Esophagus mucosa (tissue), 1 donor: ENCODE results near the gene PBX1. TPM values are rescaled to one million over a fixed set of nuclear protein-coding genes. Genes with fewer than 3 reads are reported as not detected.

Source experiments
- ATAC-seq: fragments of 200-7000 bp; cut with Tn5 transposase; one replicate; pipeline ENCODE4 v1.9.1; 2020
- total RNA-seq: library from RNA; stranded (reverse); gene quantifications from one replicate; pipeline ENCODE4 v1.2.4, GENCODE V29; 2023
- donor health status: DM: yes; HTN: yes; CAD: no.

The PBX1 gene
- total RNA-seq, 1 donor from 2014 or later = 31.5 TPM

DNA sequence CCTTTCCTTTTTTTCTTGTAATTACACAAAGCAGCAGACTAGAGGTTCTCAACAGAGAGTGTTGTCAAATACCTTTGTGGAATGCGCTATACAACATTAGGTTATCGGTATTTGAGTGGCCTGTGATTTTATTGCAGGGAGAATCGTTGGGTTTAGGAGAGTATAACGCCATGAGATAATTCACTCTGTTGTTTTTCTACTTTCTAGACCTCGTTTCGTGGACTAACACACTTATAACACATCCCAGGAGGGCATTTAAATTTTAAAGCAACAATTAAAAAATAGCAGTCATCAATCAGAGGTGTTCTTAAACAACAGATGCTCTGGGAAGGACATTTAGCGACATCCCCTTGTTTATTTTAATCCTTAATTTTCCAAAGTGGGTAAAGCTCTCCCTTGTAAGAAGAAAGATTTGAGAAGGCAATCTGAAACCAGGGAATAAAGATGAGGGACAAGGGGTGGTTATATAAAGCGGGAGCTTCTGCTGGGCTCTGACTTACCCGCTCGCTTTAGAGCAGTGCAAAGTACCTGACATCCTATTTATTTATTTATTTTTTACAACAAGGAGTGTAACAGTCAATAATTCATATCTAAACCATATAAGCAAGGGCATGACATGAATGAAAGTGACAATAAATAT is 4.9 kb downstream of the PBX1 start:
- ATAC-seq = no peak

DNA sequence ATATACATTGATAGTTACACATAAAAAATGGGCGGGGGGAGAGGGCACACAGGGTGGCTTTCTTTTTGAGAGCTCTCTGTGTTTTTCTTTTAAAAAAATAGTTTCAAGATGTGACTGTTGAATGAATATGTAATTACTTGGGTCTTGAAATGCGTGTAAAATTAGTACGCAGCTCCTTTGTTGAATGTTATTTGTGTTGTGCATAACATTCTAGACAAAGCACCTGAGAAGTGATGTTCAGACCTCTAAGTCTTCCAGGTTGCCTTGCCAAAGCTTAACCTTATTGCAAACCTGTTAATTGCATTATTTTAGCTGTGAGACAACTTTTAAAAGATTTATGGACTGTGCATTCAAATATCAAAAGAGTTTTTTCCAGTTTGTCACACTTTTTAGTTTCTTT is 5.4 kb downstream of the PBX1 start:
- no peak for ATAC-seq

DNA sequence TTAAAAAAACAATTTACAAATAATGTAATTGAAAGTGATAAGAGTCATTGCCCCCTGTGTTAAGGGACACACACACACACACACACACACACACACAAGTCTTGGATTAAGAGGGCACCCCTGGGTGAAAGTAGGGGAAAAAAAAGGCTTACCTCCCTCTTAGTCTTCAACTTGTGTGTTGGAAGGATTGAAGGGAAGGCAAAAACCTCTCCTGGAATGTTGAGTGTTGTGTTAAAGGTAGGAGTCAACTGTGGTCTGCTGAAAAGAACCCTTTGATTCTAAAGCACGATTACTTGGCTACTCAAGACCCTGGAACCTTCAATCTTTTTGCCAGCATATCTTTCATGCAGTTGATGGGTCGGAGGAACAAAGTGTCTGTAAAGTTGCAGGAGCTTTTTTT is 6.4 kb downstream of the PBX1 start:
- ATAC-seq = no peak

DNA sequence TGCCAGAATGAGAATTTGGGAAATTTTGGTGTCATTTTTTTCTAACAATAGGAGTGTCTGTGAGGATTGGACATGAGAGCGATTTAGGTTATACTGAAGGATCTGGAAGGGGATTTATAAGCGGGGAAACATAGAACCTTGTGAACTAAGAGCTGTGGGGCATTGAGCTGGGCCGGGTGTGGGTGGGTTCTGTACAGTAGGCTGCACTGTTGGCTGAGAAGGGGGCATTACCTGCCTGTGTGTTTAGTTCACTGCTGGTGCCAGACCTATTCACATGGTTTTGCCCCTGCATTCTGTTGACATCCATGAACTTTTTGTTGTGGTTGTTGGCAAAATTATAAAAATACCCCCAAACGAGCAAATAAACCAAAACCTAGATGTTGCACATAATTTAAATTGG is 8.8 kb downstream of the PBX1 start:
- ATAC-seq = no peak

DNA sequence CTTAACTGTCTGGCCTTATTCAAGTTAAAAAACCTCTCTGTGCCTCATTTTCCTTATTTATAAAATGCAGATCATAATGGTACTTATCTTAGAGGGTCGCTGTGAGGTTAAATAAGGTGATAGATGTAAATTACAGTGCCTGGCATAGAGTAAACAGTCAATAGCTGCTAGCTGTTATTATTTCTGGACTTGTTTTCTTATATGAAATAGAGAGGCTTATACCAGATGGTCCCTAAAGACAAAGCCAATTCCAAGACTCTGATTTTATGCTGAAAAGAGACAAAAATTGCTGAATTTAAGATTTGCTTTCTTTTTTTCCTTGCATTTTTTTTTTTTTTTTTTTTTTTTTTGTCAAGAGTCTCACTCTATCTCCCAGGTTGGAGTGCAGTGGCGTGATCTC is 10.3 kb downstream of the PBX1 start:
- ATAC-seq = no peak

DNA sequence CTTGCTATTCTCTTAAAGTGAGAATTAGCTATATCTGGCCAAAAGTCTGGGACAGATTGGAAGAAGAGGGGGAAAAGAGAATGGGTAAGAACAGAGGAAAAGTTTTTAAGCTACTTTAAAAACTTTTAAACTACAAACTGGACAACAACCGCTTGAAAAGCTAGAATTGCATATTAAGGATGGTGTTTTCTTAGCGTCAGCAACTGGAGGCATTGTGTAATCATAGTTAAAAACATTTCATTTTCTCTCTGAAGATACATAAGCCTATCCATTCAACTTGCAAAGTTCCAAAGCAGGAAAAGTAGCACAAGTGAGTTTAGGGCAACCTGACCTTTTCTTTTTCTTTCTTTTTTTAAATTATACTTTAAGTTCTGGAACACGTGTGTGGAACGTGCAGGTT is 10.9 kb downstream of the PBX1 start:
- no peak for ATAC-seq

DNA sequence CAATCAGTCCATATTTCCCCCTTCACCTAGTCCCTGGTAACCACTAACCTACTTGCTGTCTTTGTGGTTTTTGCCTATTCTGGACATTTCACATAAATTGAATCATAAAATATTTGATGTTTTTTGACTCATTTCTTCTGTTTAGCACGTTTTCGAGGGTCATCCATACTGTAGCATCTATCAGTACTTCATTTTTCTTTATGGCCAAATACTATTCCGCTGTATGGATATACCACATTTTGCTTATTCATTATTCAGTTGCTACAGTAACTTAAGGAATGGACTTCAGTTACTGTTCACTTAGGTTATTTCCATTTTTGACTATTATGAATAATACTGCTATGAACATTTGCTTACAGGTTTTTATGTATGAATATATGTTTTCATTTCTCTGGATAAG is 12.3 kb downstream of the PBX1 start:
- ATAC-seq = no peak

DNA sequence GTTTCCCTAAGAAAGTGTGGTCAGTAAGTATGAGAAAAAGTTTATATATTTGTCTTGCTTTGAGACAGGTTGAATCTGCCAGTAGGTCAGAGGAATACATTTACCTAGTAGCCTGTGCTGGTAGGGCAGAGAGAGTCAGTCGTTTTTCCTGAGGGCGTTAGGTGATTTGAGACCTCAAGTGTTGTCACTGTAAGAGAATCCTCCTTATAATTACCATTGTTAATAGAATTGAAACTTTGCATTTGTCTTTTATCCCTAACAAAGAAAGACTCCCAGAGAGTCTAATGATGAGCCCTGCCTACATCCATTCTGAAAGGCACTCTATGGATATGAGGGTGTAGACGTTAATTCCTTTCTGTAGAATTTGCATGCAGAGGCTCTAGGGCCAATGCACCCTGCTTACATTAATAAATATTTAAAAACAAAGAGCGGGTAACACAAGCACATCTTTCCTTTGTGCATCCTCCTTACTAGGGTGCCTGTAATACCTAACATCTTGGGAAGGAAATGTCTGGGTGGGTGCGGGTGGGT is 16.4 kb downstream of the PBX1 start:
- no peak for ATAC-seq

DNA sequence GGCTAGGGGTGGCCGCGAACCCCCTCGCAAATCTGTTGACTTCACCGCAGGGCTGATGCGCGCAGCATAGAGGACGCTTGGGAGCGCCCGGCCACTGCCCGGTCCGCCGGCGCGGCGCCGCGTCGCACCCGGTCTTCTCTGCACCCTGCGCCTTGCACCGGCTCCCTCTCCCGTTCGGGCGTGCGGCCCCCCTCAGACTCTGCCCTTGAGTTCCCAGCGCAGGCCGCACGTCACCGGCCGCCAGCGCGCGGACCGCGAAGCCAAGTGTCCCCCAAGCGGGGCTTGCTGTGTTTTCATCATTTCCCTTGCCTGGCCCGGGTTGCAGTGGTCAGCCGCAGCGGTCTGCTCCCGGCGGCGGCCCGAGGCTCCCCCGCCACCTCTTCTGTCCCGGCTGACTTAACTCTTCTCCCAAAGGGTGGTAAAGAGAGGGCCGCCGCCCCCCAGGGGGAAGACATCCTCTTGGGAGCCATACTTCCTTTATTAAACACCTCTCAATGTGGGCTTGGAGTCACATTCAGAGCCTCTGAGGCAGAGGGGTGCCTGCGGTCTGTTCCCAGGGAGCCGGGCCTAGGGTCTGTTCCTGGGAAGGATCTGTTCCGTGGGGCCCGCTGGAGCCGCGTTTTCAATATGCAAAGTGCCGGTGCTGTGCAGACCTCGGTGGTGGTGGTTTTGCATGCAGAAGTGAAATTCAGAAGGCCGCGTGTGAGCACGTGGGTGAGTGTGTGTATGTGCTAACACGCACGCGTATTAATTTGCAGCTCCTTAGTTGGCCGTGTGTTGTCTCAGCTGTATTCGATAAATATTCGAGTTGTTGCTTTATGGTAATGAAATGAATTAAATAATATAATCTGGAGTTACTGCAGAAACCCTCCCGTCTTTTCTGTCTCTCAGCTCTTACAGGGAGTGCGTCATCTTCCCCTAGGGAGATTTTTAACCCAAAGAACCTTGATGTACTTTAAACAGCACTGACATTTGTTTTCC is 17.6 kb downstream of the PBX1 start:
- no peak for ATAC-seq

DNA sequence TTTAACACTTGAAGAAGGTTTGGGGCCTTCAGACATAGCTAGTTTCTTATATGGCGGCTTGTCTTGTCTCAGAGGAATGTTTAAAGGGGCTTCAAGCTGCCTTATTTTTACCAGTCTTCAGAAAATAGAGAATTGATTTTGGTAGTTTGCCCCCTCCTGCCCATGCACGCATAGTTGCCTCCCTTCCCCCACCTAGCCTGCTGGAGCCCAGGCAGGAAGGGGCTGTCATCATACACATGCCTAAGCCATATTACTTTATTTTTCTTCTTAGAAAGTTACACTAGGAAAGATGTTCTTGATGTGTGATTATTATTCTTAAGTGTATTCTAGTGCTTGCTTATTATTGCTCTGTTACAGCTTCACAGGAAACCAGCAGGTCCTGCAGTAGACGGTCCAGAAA is 18.3 kb downstream of the PBX1 start:
- ATAC-seq = no peak

DNA sequence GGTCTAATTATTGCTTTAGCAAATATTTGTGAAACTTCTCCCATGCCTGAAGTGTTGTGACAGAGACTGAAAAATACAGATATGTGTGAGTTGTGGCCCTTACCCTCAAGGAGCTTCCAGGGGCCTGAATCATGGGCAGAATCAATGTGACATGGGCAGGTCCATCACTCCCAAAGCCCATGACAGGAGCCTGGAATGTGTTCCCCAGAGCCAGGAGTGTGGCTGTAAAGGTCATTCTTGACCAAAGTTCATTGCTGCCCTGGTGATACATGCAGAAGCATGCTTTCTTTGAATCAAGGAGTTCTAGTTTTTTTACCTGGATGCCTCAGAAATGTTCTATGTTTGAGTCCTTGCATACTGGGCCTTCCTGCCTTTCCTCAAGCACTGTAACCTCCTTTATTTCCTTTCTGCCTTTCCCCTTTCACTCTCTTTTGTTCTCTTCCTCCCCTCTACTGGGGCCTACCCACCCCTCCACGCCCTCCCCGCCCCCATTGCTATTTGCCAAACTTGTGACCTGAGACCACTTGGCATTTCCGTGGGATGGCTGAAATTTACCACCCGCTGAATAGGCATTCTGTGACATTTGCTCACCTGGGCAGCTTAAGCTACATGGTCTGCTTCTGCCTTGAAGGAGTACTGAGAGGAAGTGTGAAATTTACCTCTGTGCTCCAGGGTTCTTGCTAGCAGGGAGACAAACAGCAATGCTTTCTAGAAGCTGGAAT is 19.7 kb downstream of the PBX1 start:
- ATAC-seq = no peak

DNA sequence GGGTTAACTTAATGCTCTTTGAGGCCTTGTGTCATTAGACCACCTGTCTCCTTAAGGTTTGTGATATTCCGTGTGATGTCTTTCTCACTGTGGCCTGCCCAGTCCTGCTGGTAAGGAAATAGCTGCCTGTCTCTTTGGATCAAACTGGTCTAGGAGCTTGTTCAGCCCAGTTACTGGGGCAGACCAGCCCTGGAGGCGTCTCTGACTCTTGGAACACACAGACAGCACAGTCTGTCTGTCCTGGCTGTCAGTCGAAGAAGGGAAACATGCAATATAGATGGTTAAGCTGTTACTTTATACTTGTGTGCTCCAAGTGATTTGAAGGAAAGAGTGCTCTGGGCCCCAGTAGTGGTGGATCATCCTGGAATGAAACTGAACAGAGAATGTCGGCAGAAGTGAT is 20.4 kb downstream of the PBX1 start:
- peak; percentile 68 for ATAC-seq

DNA sequence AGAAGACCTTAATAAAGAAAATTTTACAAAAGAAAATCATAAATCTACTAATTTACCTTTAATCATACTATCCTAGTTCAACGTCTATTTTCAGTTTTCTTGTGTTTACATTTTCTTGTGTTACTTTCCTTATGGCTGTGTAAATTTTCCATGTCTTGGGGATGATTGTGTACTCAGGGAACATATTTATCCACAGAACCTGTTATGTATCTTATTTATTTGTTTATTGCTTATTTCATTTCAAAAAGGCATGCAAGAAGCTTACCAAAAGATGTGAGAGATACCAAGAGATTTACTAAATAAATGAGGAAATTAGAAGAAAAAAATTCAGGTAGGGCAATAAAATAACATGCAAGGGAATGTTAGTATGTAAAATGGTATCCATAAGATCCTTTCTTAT is 22.8 kb downstream of the PBX1 start:
- ATAC-seq = no peak

DNA sequence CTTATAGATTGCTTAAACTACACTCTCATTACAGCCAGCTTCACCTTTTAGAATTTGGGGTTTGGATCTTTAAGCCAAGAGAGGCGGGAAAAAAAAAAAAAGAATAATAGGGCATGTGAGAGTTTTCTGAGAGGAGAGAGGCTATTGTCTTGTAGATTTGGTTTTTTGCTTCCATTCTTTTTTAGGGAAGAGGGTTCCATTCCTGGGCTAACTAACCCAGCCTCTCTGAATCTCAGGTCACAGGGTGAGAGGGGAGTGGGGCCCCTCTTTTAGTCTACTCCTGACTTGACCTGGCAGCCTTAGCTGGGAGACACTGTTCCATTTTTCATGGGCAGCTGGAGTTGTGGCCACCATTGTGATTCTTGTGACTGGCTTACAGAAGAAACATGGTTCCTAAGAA is 24.2 kb downstream of the PBX1 start:
- no peak for ATAC-seq

DNA sequence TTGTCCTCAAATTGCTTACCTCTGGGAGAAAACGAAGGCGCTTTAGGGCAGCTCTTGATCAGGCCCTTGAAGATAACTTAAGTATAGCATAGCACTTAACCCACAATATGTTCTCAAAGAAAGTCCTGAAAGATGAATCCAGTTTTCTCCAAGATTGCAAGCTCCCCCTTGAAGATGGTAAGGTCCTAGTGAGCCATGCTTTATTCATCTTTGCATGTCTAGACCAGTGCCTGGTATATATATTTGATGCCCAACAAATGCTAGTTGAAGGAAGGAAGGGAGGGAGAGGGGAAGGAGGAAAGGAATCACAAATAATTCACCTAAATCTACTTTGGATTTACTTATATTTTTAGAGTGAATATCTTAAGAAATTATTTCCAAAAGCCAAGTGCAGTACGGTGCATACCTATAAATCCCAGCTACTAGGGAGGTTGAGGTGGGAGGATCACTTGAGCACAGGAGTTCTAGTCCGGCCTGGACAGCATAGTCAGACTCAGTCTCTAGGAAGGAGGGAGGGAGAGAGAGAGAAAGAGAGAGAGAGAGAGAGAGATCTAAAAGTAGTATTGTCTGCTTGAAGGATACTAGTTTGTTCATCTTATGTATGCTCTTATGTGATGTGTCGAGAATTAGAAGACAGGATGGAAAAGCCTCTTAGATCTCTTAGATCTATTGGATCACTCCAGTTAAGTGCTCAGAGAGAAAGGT is 25.0 kb downstream of the PBX1 start:
- ATAC-seq = no peak

DNA sequence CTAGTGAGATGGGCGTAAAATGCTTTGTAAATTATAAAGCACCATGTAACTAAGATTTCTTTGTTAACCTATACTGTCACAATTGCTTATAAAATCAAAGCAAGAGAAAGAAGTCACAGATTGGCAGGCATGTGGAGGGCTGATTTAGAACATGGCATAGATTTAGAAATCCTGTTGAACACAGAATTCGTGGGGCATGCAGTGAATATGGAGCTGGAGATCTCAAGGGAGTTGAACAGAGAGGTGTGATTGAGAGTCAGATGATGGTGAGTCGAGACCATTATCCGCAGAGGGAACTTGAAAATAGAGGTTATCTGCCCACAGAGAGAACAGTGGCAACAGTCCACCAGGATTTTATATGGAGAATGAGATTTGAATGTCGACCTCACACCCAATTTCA is 27.6 kb downstream of the PBX1 start:
- no peak for ATAC-seq

DNA sequence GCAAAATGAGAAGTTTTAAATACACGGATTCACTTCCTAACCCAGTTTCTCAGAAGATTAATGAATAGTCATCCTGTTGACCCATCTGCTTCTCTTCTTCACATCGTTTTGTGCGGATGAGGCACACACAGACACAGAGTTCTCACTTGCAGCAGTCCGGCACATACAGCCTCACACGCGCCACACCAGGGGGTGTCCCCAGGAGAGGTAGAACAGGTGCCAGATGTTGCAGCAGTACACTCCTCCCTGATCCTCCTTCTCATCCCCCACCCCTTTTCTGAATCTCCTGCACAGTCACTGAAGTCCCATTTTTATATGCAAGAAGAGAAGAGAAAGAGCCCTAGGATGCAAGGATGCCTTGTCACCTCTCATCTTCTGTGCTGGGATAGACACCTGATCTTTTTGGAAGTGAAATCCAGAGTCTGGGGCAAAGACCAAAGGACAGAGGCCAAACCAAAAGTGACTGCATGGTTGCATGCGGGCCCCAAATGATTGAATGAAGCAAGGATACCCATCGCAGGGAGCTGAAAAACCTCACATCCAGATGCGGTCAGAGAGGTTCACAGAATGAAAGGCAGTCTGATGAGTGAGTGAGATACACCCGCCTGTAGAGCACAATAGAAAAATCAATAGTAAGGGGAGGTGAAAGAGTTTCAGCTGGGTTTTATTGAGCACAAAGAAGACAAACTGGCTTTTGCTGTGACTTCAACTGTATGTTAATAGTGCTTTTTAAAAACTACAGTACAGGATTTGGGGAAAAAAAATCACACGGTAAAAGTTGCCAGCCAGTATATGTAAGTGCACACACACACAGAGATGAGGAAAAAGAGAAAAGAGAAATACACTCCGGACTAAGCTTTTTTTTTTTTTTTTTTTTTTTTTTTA is 28.9 kb downstream of the PBX1 start:
- peak; percentile 11 for ATAC-seq

DNA sequence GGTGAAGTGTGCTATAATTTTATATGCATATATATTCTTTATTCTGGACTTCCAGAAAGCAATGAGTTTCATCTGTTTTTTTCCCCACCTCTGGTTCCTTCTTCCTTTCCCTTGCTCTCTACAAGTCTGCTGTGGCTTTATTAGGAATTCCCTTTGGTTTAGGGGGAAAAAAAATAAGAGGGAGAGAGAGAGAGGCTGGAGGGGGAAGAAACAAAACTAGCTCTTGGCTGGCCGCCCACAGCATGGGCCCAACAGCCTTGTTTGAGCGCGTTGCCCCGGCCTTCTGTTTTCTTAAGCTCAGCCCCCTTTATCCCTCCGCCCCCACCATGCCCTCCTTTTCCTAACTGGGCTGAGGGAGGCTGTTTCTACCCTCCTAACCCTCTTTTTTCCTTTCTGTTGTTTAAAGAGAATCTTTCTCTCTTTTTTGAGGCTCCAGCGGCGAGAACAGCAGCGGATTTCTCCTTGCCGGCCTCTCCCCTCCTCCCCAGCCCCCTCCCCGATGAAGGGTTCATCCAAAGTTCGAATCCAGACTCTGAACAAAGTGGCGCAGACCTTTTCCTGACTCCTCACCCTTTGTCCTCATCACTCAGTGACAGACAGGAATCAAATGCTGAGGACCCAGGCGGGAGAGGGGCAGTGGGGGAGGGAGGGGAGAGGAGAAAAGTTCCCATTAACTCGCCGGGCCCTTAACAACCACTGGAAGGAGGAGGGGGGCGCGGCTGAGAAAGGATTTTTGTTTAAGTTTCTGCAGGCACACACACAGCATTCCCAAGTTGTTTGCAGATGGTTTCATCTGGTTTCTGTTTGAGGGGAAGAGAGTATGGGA is 29.7 kb downstream of the PBX1 start:
- no peak for ATAC-seq

DNA sequence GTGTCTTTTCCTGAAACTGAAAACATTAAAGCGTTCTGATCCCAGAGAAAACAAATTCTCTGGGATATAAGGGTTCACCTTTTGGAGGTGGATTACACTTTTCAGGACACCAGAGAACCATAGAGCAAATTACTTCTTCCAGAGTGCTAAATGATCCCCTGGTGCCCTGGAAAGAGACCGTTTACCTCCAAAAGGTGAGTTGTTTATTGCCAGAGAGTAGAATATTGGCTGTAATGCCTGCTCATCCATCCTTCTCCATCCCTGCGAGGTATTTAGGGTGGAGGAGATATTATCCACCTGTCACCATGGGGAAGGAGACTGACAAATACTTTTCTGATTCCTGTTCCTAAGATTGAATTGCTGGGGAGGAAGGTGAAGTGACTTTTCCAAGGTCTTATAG is 30.4 kb downstream of the PBX1 start:
- ATAC-seq = no peak

DNA sequence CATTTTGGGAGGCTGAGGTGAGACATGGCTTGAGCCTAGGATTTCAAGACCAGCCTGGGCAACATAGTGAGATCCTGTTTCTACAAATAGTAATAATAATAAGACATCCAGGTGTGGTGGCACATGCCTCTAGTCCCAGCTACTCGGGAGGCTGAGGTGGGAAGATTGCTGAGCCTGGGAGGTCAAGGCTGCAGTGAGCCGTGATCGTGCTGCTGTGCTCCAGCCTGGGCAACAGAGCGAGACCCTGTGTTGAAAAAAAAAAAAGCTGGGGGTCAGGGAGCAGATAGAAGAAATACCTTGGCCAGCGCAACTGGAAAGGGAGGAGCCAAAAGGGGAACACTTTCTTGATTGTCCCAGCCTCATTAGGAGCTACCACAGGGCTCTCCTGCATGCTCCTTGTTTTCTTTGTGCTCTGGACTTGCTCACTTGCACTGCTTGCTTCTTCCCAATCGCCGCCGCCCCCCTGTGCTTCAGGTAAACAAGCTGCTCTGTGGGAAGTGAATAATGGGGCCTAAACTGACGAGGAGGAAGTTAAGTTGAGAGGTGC is 31.1 kb downstream of the PBX1 start:
- ATAC-seq = no peak
